HEK293 (cell line): ENCODE measurements around the gene MDFIC.

ENCODE experiments used
- CTCF ChIA-PET: fragments of 350-600 bp; formaldehyde crosslinking; extraction: SDS; loops from one replicate; lab custom pipeline; 2021; ENCODE audit warnings: antibody characterized with exemption; lab: Yijun Ruan, JAX
- POLR2A ChIA-PET: fragments of 300-600 bp; formaldehyde crosslinking; extraction: SDS; loops from one replicate; lab custom pipeline; 2020; ENCODE audit warnings: antibody characterized with exemption, inconsistent platforms; lab: Yijun Ruan, JAX
- H3K27ac ChIP-seq: fragments of 200-500 bp; sonication (Bioruptor generic); 2 replicates; pipeline ENCODE4 v1.5.1; 2014; ENCODE audit warnings: low read depth, low read length, control low read depth, inconsistent platforms; ENCODE audit errors: extremely low read depth
- H3K36me3 ChIP-seq, 2 experiments: fragments of 200-500 bp in 1 of 2; sonication (Bioruptor generic) in 1 of 2; 1 replicate in 1 of 2; 2 replicates in 1 of 2; pipeline ENCODE4 v1.5.1; 2014 to 2017; ENCODE audit warnings: inconsistent platforms in 2 of 2, low read length in 2 of 2; ENCODE audit not compliant: control insufficient read depth in 2 of 2, insufficient read depth in 1 of 2
- H3K4me1 ChIP-seq: fragments of 200-500 bp; sonication (Bioruptor generic); 2 replicates; pipeline ENCODE4 v1.5.1; 2014; ENCODE audit warnings: mild to moderate bottlenecking, low read length, inconsistent platforms; ENCODE audit not compliant: control insufficient read depth, insufficient read depth
- H3K4me3 ChIP-seq: 2 replicates; pipeline ENCODE4 v1.5.1; 2011; ENCODE audit warnings: low read depth, mild to moderate bottlenecking, control low read depth, low read length, moderate library complexity
- H3K9me3 ChIP-seq: fragments of 200-500 bp; sonication (Bioruptor generic); 2 replicates; pipeline ENCODE4 v1.5.1; 2014; ENCODE audit warnings: low read depth, low read length, inconsistent platforms; ENCODE audit not compliant: control insufficient read depth, insufficient read depth
- BCL11A ChIP-seq: fragments of 450-650 bp; formaldehyde crosslinking; IDR thresholded peaks from 2 replicates; pipeline ENCODE4 v1.5.1; 2016; ENCODE audit warnings: low read depth, missing biosample characterization, missing genetic modification characterization
- GLIS1 ChIP-seq: fragments of 450-650 bp; formaldehyde crosslinking; IDR thresholded peaks from 2 replicates; pipeline ENCODE4 v1.5.1; 2016; ENCODE audit warnings: missing biosample characterization, missing genetic modification characterization
- PBX3 ChIP-seq: sonication (generic); formaldehyde crosslinking; IDR thresholded peaks from 2 replicates; pipeline ENCODE4 v1.8.1; 2022; ENCODE audit warnings: mild to moderate bottlenecking, moderate library complexity, missing genetic modification reagents
- SALL2 ChIP-seq: fragments of 450-650 bp; formaldehyde crosslinking; IDR thresholded peaks from 2 replicates; pipeline ENCODE4 v1.5.0; 2017; ENCODE audit warnings: missing biosample characterization, mild to moderate bottlenecking, missing genetic modification characterization, borderline replicate concordance
- WT1 ChIP-seq: fragments of 450-650 bp; formaldehyde crosslinking; IDR thresholded peaks from 2 replicates; pipeline ENCODE4 v1.5.1; 2016; ENCODE audit warnings: missing biosample characterization, missing genetic modification characterization
- ZBTB48 ChIP-seq: fragments of 450-650 bp; formaldehyde crosslinking; IDR thresholded peaks from 2 replicates; pipeline ENCODE4 v1.5.1; 2016; ENCODE audit warnings: missing biosample characterization, missing genetic modification characterization
- ZFP41 ChIP-seq: fragments of 450-650 bp; formaldehyde crosslinking; IDR thresholded peaks from 2 replicates; pipeline ENCODE4 v1.5.1; 2016; ENCODE audit warnings: missing biosample characterization, missing genetic modification characterization, borderline replicate concordance
- ZFP69B ChIP-seq: fragments of 450-650 bp; formaldehyde crosslinking; IDR thresholded peaks from 2 replicates; pipeline ENCODE4 v1.5.1; 2016; ENCODE audit warnings: missing biosample characterization, missing genetic modification characterization
- ZIC2 ChIP-seq: fragments of 450-650 bp; formaldehyde crosslinking; IDR thresholded peaks from 2 replicates; pipeline ENCODE4 v1.5.1; 2016; ENCODE audit warnings: missing biosample characterization, missing genetic modification characterization
- ZNF133 ChIP-seq: fragments of 450-650 bp; formaldehyde crosslinking; IDR thresholded peaks from 2 replicates; pipeline ENCODE4 v1.5.1; 2016; ENCODE audit warnings: missing biosample characterization, missing genetic modification characterization
- ZNF146 ChIP-seq: fragments of 450-650 bp; formaldehyde crosslinking; IDR thresholded peaks from 2 replicates; pipeline ENCODE4 v1.5.1; 2016; ENCODE audit warnings: missing biosample characterization, missing genetic modification characterization
- ZNF18 ChIP-seq: fragments of 450-650 bp; formaldehyde crosslinking; IDR thresholded peaks from 2 replicates; pipeline ENCODE4 v1.5.1; 2016; ENCODE audit warnings: missing biosample characterization, missing genetic modification characterization
- ZNF221 ChIP-seq: fragments of 450-650 bp; formaldehyde crosslinking; IDR thresholded peaks from 2 replicates; pipeline ENCODE4 v1.5.1; 2017; ENCODE audit warnings: missing biosample characterization, missing genetic modification characterization, borderline replicate concordance
- ZNF350 ChIP-seq: fragments of 450-650 bp; formaldehyde crosslinking; IDR thresholded peaks from 2 replicates; pipeline ENCODE4 v1.5.0; 2017; ENCODE audit warnings: missing biosample characterization, mild to moderate bottlenecking, missing genetic modification characterization
- ZNF518A ChIP-seq: fragments of 450-650 bp; formaldehyde crosslinking; conservative IDR thresholded peaks from 2 replicates; pipeline ENCODE4 v1.5.1; 2016; ENCODE audit warnings: low read depth, missing biosample characterization, missing genetic modification characterization
- ZNF548 ChIP-seq: fragments of 450-650 bp; formaldehyde crosslinking; IDR thresholded peaks from 2 replicates; pipeline ENCODE4 v1.5.1; 2016; ENCODE audit warnings: missing biosample characterization, missing genetic modification characterization
- ZNF561 ChIP-seq: fragments of 450-650 bp; IDR thresholded peaks from 2 replicates; pipeline ENCODE4 v1.5.1; 2018; ENCODE audit warnings: missing biosample characterization, missing genetic modification characterization, borderline replicate concordance
- ZNF660 ChIP-seq: fragments of 450-650 bp; IDR thresholded peaks from 2 replicates; pipeline ENCODE4 v1.5.1; 2018; ENCODE audit warnings: missing biosample characterization, mild to moderate bottlenecking, missing genetic modification characterization
- ZNF776 ChIP-seq: fragments of 450-650 bp; formaldehyde crosslinking; IDR thresholded peaks from 2 replicates; pipeline ENCODE4 v1.5.0; 2017; ENCODE audit warnings: missing biosample characterization, missing genetic modification characterization, borderline replicate concordance
- ZNF785 ChIP-seq: fragments of 450-650 bp; formaldehyde crosslinking; IDR thresholded peaks from 2 replicates; pipeline ENCODE4 v1.5.1; 2016; ENCODE audit warnings: missing biosample characterization, missing genetic modification characterization
- ZNF837 ChIP-seq: fragments of 450-650 bp; formaldehyde crosslinking; IDR thresholded peaks from 2 replicates; pipeline ENCODE4 v1.5.1; 2016; ENCODE audit warnings: missing biosample characterization, missing genetic modification characterization
- ZSCAN30 ChIP-seq: fragments of 450-650 bp; IDR thresholded peaks from 2 replicates; pipeline ENCODE4 v1.5.1; 2018; ENCODE audit warnings: missing biosample characterization, mild to moderate bottlenecking, missing genetic modification characterization, moderate library complexity

MDFIC gene

GRCh38 chr7:115004121-115004520 lies 82.2 kb downstream of the MDFIC start:
- POLR2A ChIA-PET: no interaction called here
- no peaks in the 10 kb centered on the region for H3K36me3 ChIP-seq
- H3K4me3 ChIP-seq: no peak overlapping the region
- CTCF ChIA-PET: no interaction called here
- H3K4me1 ChIP-seq: peaks cover under 1% of the 10 kb centered on the region; the same call in 1 of the 2 replicates
- no peak for TF ChIP-seq ZNF146
- TF ChIP-seq WT1: peak; percentile 47; the same call in 1 of the 2 replicates
- TF ChIP-seq ZNF660 (tag by site-specific recombination): 0 out of 2 replicates have a peak, but pooled peaks have one; percentile 33
- TF ChIP-seq, all 188 proteins: peak for 2
- H3K27ac ChIP-seq: no peak overlapping the region
- no peaks in the 10 kb centered on the region for H3K9me3 ChIP-seq

- Histone ChIP-seq H3K36me3 (no peaks in the 10 kb centered on the region), H3K9me3 (no peaks in the 10 kb centered on the region), H3K4me1 (peaks cover 4% of the 10 kb centered on the region; the same call in 1 of the 2 replicates), H3K4me3 (no peak overlapping the region), H3K27ac (no peak overlapping the region)
- POLR2A ChIA-PET: no interaction called here
- CTCF ChIA-PET: interaction anchor here (0.6 kb wide), 1 partner anchor 261 kb away, joined by 3 read pairs; no protein-coding TSS in a partner anchor
- TF ChIP-seq ZNF548 (tag by site-specific recombination) (no peak), ZBTB48 (tag by site-specific recombination) (no peak), ZFP41 (tag by site-specific recombination) (no peak), ZNF133 (tag by site-specific recombination) (no peak), ZNF776 (tag by site-specific recombination) (no peak), ZNF837 (tag by site-specific recombination) (no peak), ZNF350 (tag by site-specific recombination) (no peak), ZNF785 (tag by site-specific recombination) (no peak), ZNF221 (tag by site-specific recombination) (no peak), WT1 (no peak), BCL11A (tag by site-specific recombination) (no peak), ZFP69B (no peak)
Observed at GRCh38 chr7:115005251-115005650, 83.4 kb downstream of the MDFIC start.

- H3K27ac ChIP-seq: no peak overlapping the region
- no peaks in the 10 kb centered on the region for H3K9me3 ChIP-seq
- CTCF ChIA-PET: no interaction called here
- POLR2A ChIA-PET: no interaction called here
- H3K4me1 ChIP-seq: peaks cover 4% of the 10 kb centered on the region; the same call in 1 of the 2 replicates
- H3K4me3 ChIP-seq: no peak overlapping the region
- no peaks in the 10 kb centered on the region for H3K36me3 ChIP-seq
- TF ChIP-seq ZNF561 (tag by site-specific recombination): no peak
- no peak for TF ChIP-seq ZSCAN30 (tag by site-specific recombination)
- no peak for TF ChIP-seq ZNF18
- TF ChIP-seq SALL2 (tag by site-specific recombination): no peak
- no peak for TF ChIP-seq BCL11A (tag by site-specific recombination)
- TF ChIP-seq ZNF518A (tag by site-specific recombination): no peak
- TF ChIP-seq GLIS1: peak; percentile 67
- no peak for TF ChIP-seq PBX3 (CRISPR knock-in tag)
- TF ChIP-seq ZIC2 (tag by site-specific recombination): peak; percentile 85
- TF ChIP-seq ZBTB48 (tag by site-specific recombination): no peak
Observed at GRCh38 chr7:115005953-115006352, 84.1 kb downstream of the MDFIC start.
